PC-9 (cell line): ENCODE data around the gene CDK2. TPM values are rescaled to one million over a fixed set of nuclear protein-coding genes. Genes with fewer than 3 reads are reported as not detected.

Experiments
- BruUV-seq: library from RNA; stranded (reverse); fragments of 400-500 nt; replicated peaks from 2 replicates; lab custom pipeline; 2021; lab: Mats Ljungman, UMichigan
- CTCF ChIA-PET: fragments of 300-600 bp; sonication (Branson Sonifier 250); formaldehyde crosslinking; loops from one replicate; lab custom pipeline; 2022; ENCODE audit warnings: antibody characterized with exemption; lab: Charles Lee
- POLR2A ChIA-PET: fragments of 300-600 bp; sonication (Branson Sonifier 250); formaldehyde crosslinking; loops from one replicate; lab custom pipeline; 2022; ENCODE audit warnings: antibody characterized with exemption; ENCODE audit not compliant: unreplicated experiment; lab: Charles Lee
- DNase-seq, 2 experiments: peaks; one replicate each; pipeline versions ENCODE4 v3.0.0 to v3.0.0-alpha.2; 2015 to 2022; ENCODE audit warnings: mixed read lengths in 1 of 2
- H2AFZ ChIP-seq: fragments of 200-600 bp; sonication (generic); 2 replicates; pipeline ENCODE4 v1.8.1; 2017; ENCODE audit warnings: antibody characterized with exemption
- H3F3A ChIP-seq: fragments of 200-600 bp; sonication (generic); 2 replicates; pipeline ENCODE4 v1.8.1; 2017; ENCODE audit warnings: antibody characterized with exemption, mild to moderate bottlenecking, low read depth; ENCODE audit not compliant: insufficient read depth
- H3K27ac ChIP-seq: fragments of 200-600 bp; sonication (generic); 2 replicates; pipeline ENCODE4 v1.6.1; 2016; ENCODE audit warnings: mixed run types
- H3K27me3 ChIP-seq: fragments of 200-600 bp; sonication (generic); 2 replicates; pipeline ENCODE4 v1.6.1; 2016; ENCODE audit warnings: low read depth, mixed run types; ENCODE audit not compliant: insufficient read depth
- H3K36me3 ChIP-seq: fragments of 200-600 bp; sonication (generic); 2 replicates; pipeline ENCODE4 v1.6.1; 2016; ENCODE audit warnings: low read depth, mixed run types
- H3K4me1 ChIP-seq: fragments of 200-600 bp; sonication (generic); replicated peaks from 2 replicates; pipeline ENCODE4 v1.6.1; 2016; ENCODE audit warnings: mixed run types; ENCODE audit not compliant: insufficient read depth
- H3K4me2 ChIP-seq: fragments of 200-600 bp; sonication (generic); 2 replicates; pipeline ENCODE4 v1.6.1; 2017; ENCODE audit warnings: mixed run types
- H3K4me3 ChIP-seq: fragments of 200-600 bp; sonication (generic); 2 replicates; pipeline ENCODE4 v1.6.1; 2016; ENCODE audit warnings: mixed run types
- H3K79me2 ChIP-seq: fragments of 200-600 bp; sonication (generic); 2 replicates; pipeline ENCODE4 v1.6.1; 2017; ENCODE audit warnings: low read depth, mixed run types
- H3K9me2 ChIP-seq: fragments of 200-600 bp; sonication (generic); 2 replicates; pipeline ENCODE4 v1.8.1; 2017; ENCODE audit warnings: mild to moderate bottlenecking; ENCODE audit not compliant: insufficient read depth
- H3K9me3 ChIP-seq: fragments of 200-600 bp; sonication (generic); 2 replicates; pipeline ENCODE4 v1.8.1; 2016; ENCODE audit warnings: low read depth; ENCODE audit not compliant: insufficient read depth
- H4K20me1 ChIP-seq: fragments of 200-600 bp; sonication (generic); 2 replicates; pipeline ENCODE4 v1.8.1; 2017; ENCODE audit not compliant: insufficient read depth
- CTCF ChIP-seq: fragments of 200-600 bp; sonication (generic); conservative IDR thresholded peaks from 2 replicates; pipeline ENCODE4 v1.6.1; 2017; ENCODE audit warnings: mixed run types, antibody characterized with exemption, mild to moderate bottlenecking, moderate library complexity
- EZH2 ChIP-seq: fragments of 200-600 bp; sonication (generic); IDR thresholded peaks from 2 replicates; pipeline ENCODE4 v1.8.0; 2017; ENCODE audit warnings: antibody characterized with exemption, low read depth
- intact Hi-C: fragments of 100-400 bp; cut with micrococcal nuclease; formaldehyde crosslinking; loops from one replicate; pipeline ENCODE4 v1.10.0; 2022; ENCODE audit not compliant: unreplicated experiment
- total RNA-seq: library from RNA; stranded (reverse); gene quantifications from 2 replicates; pipeline ENCODE4 v1.2.3, GENCODE V29; 2021

The CDK2 gene
- total RNA-seq, 1 experiment from 2014 or later = 93.8 TPM

- no TSS peak for BruUV-seq
- Histone ChIP-seq H2AFZ (no peak overlapping the region), H3K27me3 (no peaks in the 10 kb centered on the region), H3K4me3 (peak overlapping the region; percentile 100; the same call in 1 of the 2 replicates), H3K4me1 (peaks cover 58% of the 10 kb centered on the region), H3K36me3 (no peaks in the 10 kb centered on the region), H3K9me2 (no peaks in the 10 kb centered on the region), H3K79me2 (peaks cover 51% of the 10 kb centered on the region), H3K9me3 (no peaks in the 10 kb centered on the region), H3F3A (peaks cover 75% of the 10 kb centered on the region), H4K20me1 (peaks cover 6% of the 10 kb centered on the region; the same call in 1 of the 2 replicates), H3K27ac (peak overlapping the region; percentile 83; the same call in 1 of the 2 replicates), H3K4me2 (peak overlapping the region; percentile 98)
- intact Hi-C loops = loop anchor here (5.0 kb wide), 1 partner anchor 112 kb away; the partner anchor contains the start of genes ORMDL2 and SARNP
- ChIA-PET POLR2A (no interaction called here), CTCF (no interaction called here)
- no peak for DNase-seq
- TF ChIP-seq EZH2 = no peak
- no peak for TF ChIP-seq CTCF
Observed at GRCh38 chr12:55929306-55929791, 37.3 kb upstream of the CDK2 start.

GRCh38 chr12:55930771-55931316 is 35.8 kb upstream of the CDK2 start, which contains the start of gene DGKA:
TSS of gene DGKA (plus strand) at chr12:55931162. CDS start at chr12:55936504, 5,342 bp downstream.
- no peaks in the 10 kb centered on the region for H3K36me3 ChIP-seq
- H3F3A ChIP-seq = peaks cover 81% of the 10 kb centered on the region
- no peaks in the 10 kb centered on the region for H3K9me2 ChIP-seq
- TF ChIP-seq EZH2 = no peak
- peak; percentile 77 for TF ChIP-seq CTCF
- no TSS peak for BruUV-seq
- H3K4me2 ChIP-seq = peak within 1 kb of the TSS; percentile 98
- peak; percentile 34 to 59 for DNase-seq
- CTCF ChIA-PET = interaction anchor here (0.6 to 0.7 kb wide), 6 partner anchors 9 to 192 kb away, joined by 3 to 6 read pairs (median 4); partner anchors contain the start of genes ORMDL2, RAB5B and SARNP
- no peaks in the 10 kb centered on the region for H3K27me3 ChIP-seq
- peaks cover 58% of the 10 kb centered on the region for H3K4me1 ChIP-seq
- H4K20me1 ChIP-seq = peaks cover 6% of the 10 kb centered on the region; the same call in 1 of the 2 replicates
- peak within 1 kb of the TSS; percentile 93 for H2AFZ ChIP-seq
- H3K4me3 ChIP-seq = peak within 1 kb of the TSS; percentile 78
- peak within 1 kb of the TSS; percentile 56 for H3K27ac ChIP-seq
- H3K79me2 ChIP-seq = peaks cover 43% of the 10 kb centered on the region
- H3K9me3 ChIP-seq = no peaks in the 10 kb centered on the region
- POLR2A ChIA-PET = interaction anchor here (0.9 kb wide), 1 partner anchor 113 kb away, joined by 8 read pairs; the partner anchor contains the start of genes ORMDL2 and SARNP
- intact Hi-C loops = loop anchor here (1.0 to 2.0 kb wide), 2 partner anchors 9 to 42 kb away; no protein-coding TSS in a partner anchor

- peak overlapping the region; percentile 93 for H2AFZ ChIP-seq
- H3K9me2 ChIP-seq = no peaks in the 10 kb centered on the region
- H3K27me3 ChIP-seq = no peaks in the 10 kb centered on the region
- H3K4me2 ChIP-seq = peak overlapping the region; percentile 96
- H3K4me3 ChIP-seq = peak overlapping the region; percentile 78
- peaks cover 76% of the 10 kb centered on the region for H3F3A ChIP-seq
- ChIA-PET POLR2A (interaction anchor here (0.6 to 1.1 kb wide), 5 partner anchors 42 to 291 kb away, joined by 3 to 9 read pairs (median 6); partner anchors contain the start of genes DNAJC14, ORMDL2, RAB5B and RNF41), CTCF (interaction anchor here (0.5 to 1.0 kb wide), 4 partner anchors 8 to 113 kb away, joined by 3 to 8 read pairs (median 5); partner anchors contain the start of gene ORMDL2)
- no peak for DNase-seq
- H4K20me1 ChIP-seq = peaks cover 6% of the 10 kb centered on the region; the same call in 1 of the 2 replicates
- TF ChIP-seq EZH2 (no peak), CTCF (no peak)
- peaks cover 37% of the 10 kb centered on the region for H3K79me2 ChIP-seq
- no peaks in the 10 kb centered on the region for H3K36me3 ChIP-seq
- H3K27ac ChIP-seq = peak overlapping the region; percentile 56
- H3K9me3 ChIP-seq = no peaks in the 10 kb centered on the region
- intact Hi-C loops = loop anchor here (1.0 to 2.0 kb wide), 2 partner anchors 9 to 41 kb away; no protein-coding TSS in a partner anchor
- peaks cover 54% of the 10 kb centered on the region for H3K4me1 ChIP-seq
- no TSS peak for BruUV-seq
Observed at GRCh38 chr12:55931317-55931779, 35.3 kb upstream of the CDK2 start.
